Peyer's patch (tissue), 4 donors: ENCODE measurements around the gene PIGK.

ENCODE experiments used
- POLR2A ChIP-seq, 2 donors: fragments of 450-650 bp; IDR thresholded peaks; one replicate each; pipeline ENCODE4 v1.5.1; 2017; ENCODE audit warnings: antibody characterized with exemption in 2 of 2, mild to moderate bottlenecking in 2 of 2, moderate library complexity in 2 of 2
- TF ChIP-seq, protein P1 (sequence below), 6 experiments: fragments of 450-650 bp in 4 of 6; fragments of 200-600 bp in 2 of 6; sonication (generic) in 1 of 6; IDR thresholded peaks; one replicate each; pipeline ENCODE4 v1.5.1; 2017 to 2019; ENCODE audit warnings: antibody characterized with exemption in 6 of 6, mild to moderate bottlenecking in 3 of 6, moderate library complexity in 1 of 6

DNA sequence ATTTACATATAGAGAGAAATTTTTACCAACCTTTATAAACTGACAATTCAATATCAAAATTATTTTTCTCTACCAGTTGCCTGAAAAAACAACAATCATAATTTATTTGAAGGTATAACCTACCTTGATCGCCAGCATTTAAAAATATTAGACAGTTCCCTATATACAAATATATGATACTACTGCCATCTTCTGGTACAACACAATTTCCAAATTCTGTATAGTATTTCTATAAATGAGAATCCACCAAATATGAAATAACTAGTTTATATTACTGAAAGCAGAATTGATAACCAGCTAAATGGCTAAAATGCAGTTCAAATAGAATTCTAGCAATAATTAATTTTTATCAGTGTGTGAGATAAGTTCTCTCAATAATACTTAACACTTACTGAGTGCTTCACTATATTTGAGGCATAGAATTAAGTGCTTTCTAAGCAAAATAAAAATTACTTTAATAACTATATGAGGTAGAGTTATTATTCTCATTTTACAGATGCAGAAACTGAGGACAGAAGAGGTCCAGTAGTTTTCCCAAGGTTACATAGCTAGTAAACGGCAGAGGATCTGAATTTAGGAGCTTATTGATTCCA lies 75.6 kb downstream of the PIGK start:
- TF ChIP-seq, protein P1, sequence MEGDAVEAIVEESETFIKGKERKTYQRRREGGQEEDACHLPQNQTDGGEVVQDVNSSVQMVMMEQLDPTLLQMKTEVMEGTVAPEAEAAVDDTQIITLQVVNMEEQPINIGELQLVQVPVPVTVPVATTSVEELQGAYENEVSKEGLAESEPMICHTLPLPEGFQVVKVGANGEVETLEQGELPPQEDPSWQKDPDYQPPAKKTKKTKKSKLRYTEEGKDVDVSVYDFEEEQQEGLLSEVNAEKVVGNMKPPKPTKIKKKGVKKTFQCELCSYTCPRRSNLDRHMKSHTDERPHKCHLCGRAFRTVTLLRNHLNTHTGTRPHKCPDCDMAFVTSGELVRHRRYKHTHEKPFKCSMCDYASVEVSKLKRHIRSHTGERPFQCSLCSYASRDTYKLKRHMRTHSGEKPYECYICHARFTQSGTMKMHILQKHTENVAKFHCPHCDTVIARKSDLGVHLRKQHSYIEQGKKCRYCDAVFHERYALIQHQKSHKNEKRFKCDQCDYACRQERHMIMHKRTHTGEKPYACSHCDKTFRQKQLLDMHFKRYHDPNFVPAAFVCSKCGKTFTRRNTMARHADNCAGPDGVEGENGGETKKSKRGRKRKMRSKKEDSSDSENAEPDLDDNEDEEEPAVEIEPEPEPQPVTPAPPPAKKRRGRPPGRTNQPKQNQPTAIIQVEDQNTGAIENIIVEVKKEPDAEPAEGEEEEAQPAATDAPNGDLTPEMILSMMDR (IDR thresholded peaks at IDR 0.05): peak in 4 of 6 experiments; percentile 11 to 38 (median 26)
- TF ChIP-seq POLR2A (IDR thresholded peaks at IDR 0.05): no peak
